ENCODE measurements around the gene DCDC1. TPM values are rescaled to one million over a fixed set of nuclear protein-coding genes. Genes with fewer than 3 reads are reported as not detected.

DCDC1 gene
- polyA plus RNA-seq, 2 of the 4 experiments (the other 2 are of a cell fraction): 2.8 to 9.5 TPM

DNA sequence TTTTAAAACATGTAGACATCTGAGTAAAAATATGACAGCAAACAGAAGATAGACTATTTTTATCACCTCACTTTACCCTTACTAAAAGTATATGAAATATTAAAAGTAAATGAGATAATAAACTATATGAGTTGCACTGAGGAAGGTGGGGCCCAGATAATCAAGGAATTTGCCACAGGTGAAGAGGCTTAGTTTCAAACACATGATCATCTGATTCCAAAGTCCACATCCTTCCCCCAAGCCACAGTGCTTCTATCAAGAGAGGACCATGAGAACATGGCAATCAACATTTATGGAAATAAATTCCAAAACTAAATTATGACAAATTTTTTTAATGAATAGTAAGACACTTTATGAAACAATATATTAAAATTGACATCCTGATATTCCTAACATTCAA, 384.0 kb downstream of the DCDC1 start (continued):
- TF ChIP-seq, protein P1, sequence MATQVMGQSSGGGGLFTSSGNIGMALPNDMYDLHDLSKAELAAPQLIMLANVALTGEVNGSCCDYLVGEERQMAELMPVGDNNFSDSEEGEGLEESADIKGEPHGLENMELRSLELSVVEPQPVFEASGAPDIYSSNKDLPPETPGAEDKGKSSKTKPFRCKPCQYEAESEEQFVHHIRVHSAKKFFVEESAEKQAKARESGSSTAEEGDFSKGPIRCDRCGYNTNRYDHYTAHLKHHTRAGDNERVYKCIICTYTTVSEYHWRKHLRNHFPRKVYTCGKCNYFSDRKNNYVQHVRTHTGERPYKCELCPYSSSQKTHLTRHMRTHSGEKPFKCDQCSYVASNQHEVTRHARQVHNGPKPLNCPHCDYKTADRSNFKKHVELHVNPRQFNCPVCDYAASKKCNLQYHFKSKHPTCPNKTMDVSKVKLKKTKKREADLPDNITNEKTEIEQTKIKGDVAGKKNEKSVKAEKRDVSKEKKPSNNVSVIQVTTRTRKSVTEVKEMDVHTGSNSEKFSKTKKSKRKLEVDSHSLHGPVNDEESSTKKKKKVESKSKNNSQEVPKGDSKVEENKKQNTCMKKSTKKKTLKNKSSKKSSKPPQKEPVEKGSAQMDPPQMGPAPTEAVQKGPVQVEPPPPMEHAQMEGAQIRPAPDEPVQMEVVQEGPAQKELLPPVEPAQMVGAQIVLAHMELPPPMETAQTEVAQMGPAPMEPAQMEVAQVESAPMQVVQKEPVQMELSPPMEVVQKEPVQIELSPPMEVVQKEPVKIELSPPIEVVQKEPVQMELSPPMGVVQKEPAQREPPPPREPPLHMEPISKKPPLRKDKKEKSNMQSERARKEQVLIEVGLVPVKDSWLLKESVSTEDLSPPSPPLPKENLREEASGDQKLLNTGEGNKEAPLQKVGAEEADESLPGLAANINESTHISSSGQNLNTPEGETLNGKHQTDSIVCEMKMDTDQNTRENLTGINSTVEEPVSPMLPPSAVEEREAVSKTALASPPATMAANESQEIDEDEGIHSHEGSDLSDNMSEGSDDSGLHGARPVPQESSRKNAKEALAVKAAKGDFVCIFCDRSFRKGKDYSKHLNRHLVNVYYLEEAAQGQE (IDR thresholded peaks at IDR 0.05): no peak
- TF ChIP-seq ZNF302 (CRISPR knock-in tag; IDR thresholded peaks at IDR 0.05) (no peak), HES2 (IDR thresholded peaks at IDR 0.05) (no peak)

DNA sequence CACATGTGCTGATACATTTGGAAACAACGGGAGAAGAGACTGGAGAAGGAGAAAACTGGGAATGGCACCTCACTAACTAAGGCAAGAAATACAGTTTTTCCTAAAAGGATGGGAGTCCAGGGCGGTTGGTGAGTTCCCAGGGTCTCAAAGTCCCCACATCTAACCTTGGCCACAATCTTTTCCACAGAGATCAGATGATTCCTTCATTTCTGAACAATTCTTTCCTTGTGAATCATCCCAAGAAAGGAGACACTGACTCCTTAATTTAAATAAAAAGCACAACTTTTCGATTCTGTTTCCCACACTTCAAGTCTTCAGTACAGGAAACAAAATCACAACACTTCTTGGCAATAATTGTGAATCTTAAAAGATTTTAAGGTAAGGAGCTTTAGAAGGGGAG, 384.7 kb downstream of the DCDC1 start:
- peak in 1 of 2 experiments; percentile 23 for DNase-seq (ENCODE audit: low read depth in 1 of 2, low spot score in 1 of 2)
- H3K4me1 ChIP-seq: peaks cover 38% of the 10 kb centered on the region
- ATAC-seq: peak; percentile 65 to 72; a peak in 5 of 6 replicates
- peak; percentile 63 for FAIRE-seq
- CTCF ChIA-PET: no interaction called here
- H3K27ac ChIP-seq: peak overlapping the region; percentile 68 to 77
- peak overlapping the region; percentile 79 for H3K4me2 ChIP-seq
- WGBS (ENCODE audit: missing lambda C conversion rate): 11% methylated on average over 3 of the region's 3 CpGs
- POLR2A ChIA-PET: no interaction called here
- peak overlapping the region; percentile 31 for H3K4me3 ChIP-seq
- no peaks in the 10 kb centered on the region for H3K9me3 ChIP-seq
- TF ChIP-seq FOSL2 (IDR thresholded peaks at IDR 0.05): no peak
- TF ChIP-seq FOSL2 (CRISPR knock-in tag; IDR thresholded peaks at IDR 0.05): 0 out of 2 replicates have a peak, but pooled peaks have one; percentile 14
- TF ChIP-seq USF2 (IDR thresholded peaks at IDR 0.05): no peak

DNA sequence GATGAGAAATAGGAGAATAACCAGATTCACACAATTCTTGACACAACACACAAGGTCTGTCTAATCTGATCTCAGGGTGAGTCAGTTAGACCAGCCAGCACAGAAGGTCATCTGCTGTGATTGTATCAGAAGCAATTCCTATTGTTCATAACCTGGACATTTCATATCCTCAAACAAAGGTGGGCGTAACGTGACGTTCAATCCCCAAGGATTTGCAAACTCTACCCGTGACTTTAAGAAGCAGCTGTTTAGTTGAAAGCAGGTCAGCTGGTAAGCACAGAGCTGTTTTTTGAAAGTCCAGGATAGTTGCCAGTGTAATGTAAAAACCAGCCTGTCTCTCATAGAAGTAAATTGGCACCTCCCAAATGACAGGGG, 385.1 kb downstream of the DCDC1 start:
- POLR2A ChIA-PET: no interaction called here
- ATAC-seq: peak; percentile 90 to 92
- CTCF ChIA-PET: no interaction called here
- Histone ChIP-seq H3K4me3 (peak overlapping the region; percentile 31), H3K4me2 (peak overlapping the region; percentile 79), H3K9me3 (no peaks in the 10 kb centered on the region), H3K27ac (peak overlapping the region; percentile 68 to 77), H3K4me1 (peaks cover 35% of the 10 kb centered on the region)
- WGBS (ENCODE audit: missing lambda C conversion rate): 4% methylated on average over 4 of the region's 4 CpGs
- TF ChIP-seq GATA3 (IDR thresholded peaks at IDR 0.05; ENCODE audit: borderline replicate concordance) (peak; percentile 50; the same call in 1 of the 2 replicates), POLR2A (IDR thresholded peaks at IDR 0.05; ENCODE audit: low read length) (no peak), FOSL2 (IDR thresholded peaks at IDR 0.05) (no peak), FOSL2 (CRISPR knock-in tag; IDR thresholded peaks at IDR 0.05) (peak; percentile 70), POLR2AphosphoS2 (conservative IDR thresholded peaks at IDR 0.05; ENCODE audit: low read length) (no peak), USF2 (IDR thresholded peaks at IDR 0.05) (peak; percentile 36; the same call in 1 of the 2 replicates)
- FAIRE-seq: peak; percentile 96
- peak; percentile 25 to 79 for DNase-seq (ENCODE audit: low read depth in 1 of 2, low spot score in 1 of 2)

DNA sequence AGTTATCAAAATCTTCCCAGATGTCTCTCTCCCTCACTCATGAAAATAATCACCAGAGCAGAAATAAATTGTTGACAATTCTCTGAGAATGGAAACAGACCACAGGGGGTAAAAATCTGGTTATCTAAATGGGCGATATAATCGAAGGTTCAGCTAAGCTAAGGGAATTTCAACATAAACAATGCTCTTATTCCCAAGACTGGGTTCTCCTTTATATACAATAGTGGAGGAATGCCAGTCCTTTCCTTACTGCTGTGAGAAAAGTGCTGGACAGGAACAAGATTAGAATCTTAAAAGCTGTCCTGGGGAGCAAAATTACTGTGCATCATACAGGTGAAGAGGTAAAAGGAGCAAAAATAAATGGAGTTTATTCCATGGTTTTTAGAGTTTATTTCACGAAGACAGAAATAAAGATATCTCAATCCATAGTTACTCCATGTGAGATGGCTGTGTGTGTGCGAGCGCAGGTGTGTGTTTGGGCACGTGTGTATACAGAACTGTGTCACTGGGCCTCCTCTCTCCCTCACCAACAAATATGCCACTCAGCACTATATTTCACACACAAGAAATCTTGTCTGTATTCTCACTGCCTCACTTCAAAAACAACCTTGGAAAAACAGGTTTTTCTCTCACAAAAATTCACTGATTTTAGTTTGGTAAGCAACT, 385.6 kb downstream of the DCDC1 start:
- TF ChIP-seq MAFK (IDR thresholded peaks at IDR 0.05; ENCODE audit: partially characterized antibody) (peak; percentile 68), NFE2L2 (conservative IDR thresholded peaks at IDR 0.05; ENCODE audit: low read length) (no peak), POLR2AphosphoS2 (conservative IDR thresholded peaks at IDR 0.05; ENCODE audit: low read length) (no peak), CHD2 (IDR thresholded peaks at IDR 0.05; ENCODE audit: low read length, partially characterized antibody) (no peak), SMC3 (IDR thresholded peaks at IDR 0.05) (no peak), TFCP2L1 (CRISPR knock-in tag; IDR thresholded peaks at IDR 0.05) (no peak), CHD4 (IDR thresholded peaks at IDR 0.05; ENCODE audit: borderline replicate concordance) (no peak)
- POLR2A ChIA-PET: no interaction called here
- H3K4me1 ChIP-seq: peaks cover 30% of the 10 kb centered on the region
- DNase-seq (ENCODE audit: low read depth in 1 of 2, low spot score in 1 of 2) (no peak), ATAC-seq (peak; percentile 44 to 51; a peak in 4 of 6 replicates), FAIRE-seq (no peak)
- CTCF ChIA-PET: no interaction called here
- no peaks in the 10 kb centered on the region for H3K9me3 ChIP-seq
- no peak overlapping the region for H3K4me3 ChIP-seq
- 43% methylated on average over 6 of the region's 6 CpGs for WGBS (ENCODE audit: missing lambda C conversion rate)
- peak overlapping the region; percentile 79 for H3K4me2 ChIP-seq
- H3K27ac ChIP-seq: peak overlapping the region; percentile 68 to 77

Data from A549 (cell line).